ENCODE data around the gene ADARB2.
A peak's percentile ranks its signal among the peaks of the same experiment; 100 is the strongest.
"Not testable (repeated sequence)": the region's sequence is repeated elsewhere in the genome, so short reads cannot be mapped to it uniquely, and the experiment has no call there.

The ADARB2 gene

DNA sequence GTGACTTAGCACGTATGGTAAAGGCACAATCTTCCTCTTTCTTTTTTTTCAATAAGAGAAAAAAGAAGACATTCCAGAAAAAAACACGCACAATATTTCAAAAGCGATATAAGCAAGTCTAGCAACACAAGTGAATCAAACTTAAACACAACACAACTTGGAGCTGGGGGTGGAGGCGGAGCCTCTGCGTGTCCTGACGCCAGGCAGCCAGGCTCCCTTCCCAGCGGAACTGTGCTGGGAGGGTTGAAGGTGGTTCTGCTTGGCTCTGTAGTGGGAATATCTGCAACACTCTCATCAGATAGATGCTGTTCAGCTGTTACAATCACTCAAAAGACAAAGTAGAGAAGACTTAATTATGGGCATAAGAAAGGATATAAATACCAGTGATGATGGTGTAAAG lies 469.8 kb downstream of the ADARB2 start:
- no peak for DNase-seq

DNA sequence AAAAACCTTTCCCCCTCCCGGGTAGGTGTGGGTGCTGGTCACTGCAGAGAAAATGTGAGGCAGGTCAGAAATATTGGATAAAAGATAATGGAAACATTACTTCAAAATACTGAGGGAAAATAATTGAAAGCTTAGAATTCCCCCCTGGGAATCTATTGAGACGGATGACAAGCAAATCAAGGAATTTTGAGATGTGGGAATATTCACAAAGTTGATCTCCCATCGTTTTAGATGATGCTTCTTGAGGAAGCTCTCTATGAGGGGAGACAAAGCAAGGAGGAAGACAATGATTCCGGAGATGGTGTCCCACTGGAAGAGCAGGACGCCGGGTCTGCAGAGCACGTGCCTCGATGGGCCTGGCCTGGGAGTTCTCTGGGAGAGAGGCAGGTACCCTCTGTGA lies 470.2 kb downstream of the ADARB2 start:
- DNase-seq, result no peak

DNA sequence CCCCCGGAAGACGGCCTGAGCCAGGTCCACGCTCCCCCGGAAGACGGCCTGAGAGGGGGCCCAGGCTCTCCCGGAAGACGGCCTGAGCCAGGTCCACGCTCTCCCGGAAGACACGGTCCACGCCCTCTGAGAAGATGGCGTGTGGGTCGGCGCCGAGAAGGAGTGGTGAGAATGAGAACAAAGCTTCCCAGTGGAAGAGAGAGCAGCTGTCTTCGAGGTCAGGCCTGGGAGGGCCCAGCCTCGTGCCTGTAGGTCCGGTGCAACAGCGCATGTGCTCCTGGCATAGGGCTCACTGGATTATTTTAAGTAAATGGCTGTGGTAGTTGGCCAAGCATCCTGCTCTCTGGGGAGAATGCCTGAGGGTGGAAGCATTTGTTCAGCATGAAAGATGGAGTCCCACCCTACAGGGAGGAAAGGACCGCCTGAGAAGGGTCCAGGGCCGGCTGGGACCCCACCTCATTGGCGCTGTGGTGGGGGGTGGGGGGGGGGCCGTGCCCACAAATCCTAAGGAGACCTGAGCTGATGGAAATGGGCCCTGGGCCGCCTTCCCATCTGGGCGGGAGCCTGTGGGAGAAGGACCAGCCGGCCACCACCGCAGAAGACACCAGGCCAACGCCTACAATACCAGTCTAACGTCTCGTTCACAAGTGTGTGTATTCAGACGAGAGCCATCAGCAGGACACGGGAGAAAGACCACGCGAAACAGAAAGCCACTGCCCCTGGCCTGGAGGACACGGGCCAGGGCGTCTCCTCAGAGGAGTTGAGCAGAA lies 471.1 kb downstream of the ADARB2 start:
- DNase-seq, result no peak

DNA sequence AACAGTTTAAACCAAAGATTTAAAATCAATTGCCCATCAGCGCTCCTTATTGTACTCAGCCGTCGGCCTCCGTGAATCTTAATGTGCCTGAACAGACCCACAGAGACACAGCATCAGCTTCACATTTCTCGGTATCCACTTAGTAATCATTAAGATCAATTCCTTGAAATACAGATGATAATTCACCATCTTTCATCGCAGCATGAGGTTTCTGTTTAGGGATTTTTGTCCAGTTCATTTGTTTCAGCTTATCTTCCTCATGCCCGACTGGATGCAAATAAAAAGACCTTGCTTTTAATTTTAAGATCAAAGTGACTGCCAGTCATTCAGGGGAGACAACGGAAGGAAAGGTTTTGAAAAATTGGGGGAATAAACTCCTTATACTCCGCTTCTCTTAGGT lies 473.3 kb downstream of the ADARB2 start:
- no peak for DNase-seq

DNA sequence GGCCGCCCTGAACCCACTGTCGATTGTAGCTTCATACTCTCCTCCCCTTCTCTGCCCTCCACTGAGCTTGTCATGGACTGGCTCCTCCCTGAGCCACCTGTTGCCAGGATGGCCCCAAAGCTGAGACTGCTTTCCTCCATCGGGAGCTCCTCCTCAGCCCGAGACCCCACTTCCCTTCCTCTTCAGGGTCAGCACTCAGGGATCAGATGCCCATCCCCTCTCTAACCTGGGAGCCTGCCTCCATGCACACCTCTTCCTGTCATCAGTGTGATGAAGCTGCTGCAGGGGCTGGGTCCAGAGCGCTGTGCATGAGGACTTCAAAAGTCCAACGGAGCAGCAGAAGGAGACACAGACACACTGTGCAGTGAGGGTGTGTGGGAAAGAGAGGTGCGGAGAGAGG lies 480.1 kb downstream of the ADARB2 start:
- no peak for DNase-seq

DNA sequence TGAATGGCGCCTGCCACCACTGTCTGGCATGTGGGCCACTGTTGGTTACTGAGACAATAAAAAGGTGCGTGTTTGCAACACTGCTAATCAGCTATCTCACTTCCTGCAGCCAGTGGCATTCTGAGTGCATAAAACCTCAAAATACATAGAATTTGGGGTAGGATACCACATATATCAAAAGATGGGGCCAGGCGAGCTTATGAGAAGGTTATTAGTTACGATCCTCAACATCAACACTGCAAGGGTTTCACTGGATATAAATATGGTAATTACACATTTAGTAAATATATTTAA lies 480.9 kb downstream of the ADARB2 start:
- DNase-seq, result no peak

DNA sequence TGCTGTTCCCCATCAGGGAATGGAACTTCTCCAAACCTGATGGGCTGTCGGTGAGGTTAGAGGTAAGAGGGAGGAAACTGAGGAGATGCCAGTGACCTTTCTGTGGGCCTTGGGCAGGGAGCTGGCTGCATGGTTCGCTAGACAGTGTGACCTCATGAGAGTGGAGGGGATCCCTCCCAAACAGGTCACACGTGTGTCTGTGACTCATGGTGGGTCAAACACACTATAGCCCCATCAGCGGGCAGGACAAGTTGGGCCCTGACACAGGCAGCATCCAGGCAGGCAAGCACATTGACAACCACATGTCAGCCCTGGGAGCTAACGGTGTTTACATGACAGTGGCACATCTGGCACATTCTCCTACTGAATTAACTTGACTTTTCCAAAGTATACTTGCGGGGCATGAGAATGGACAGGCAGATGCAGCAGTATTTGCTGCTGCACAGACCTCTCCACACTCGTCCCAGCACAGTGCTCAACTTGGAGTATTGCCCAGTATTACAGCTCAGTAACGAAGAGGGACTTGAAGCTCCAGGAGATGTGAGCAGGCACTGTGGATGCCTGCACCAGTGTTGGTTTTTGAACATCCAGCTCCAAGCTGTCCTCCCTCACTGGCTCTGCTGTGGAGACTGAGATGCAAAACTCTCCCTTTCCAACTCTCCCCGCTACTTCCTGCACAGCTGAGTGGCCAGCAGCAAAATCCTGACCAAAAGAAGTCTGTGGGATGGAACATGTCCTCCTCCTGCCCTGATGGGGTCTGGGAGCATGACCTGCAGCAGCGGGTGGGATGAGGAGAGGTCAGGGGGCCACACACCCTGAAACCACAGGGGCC lies 481.5 kb downstream of the ADARB2 start:
- no peak for DNase-seq

DNA sequence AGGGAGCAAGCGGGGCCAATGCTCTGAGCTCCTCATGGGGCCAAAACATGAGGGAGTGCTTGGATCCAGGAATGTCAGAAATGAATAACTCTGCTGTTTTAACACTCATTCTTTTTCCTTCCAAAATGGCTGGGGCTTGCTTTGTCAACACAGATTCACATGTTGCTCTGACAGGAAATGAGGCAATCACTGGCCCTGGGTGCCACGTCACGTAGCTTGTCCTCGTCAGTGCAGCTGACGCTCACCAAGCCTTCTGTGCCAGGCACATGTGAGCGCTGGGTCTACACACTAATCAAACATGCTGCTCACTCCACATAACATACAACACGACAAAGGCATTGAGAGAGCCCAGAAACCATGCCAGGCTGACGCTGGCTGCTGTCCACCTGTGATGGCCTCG lies 482.2 kb downstream of the ADARB2 start:
- DNase-seq, result no peak

DNA sequence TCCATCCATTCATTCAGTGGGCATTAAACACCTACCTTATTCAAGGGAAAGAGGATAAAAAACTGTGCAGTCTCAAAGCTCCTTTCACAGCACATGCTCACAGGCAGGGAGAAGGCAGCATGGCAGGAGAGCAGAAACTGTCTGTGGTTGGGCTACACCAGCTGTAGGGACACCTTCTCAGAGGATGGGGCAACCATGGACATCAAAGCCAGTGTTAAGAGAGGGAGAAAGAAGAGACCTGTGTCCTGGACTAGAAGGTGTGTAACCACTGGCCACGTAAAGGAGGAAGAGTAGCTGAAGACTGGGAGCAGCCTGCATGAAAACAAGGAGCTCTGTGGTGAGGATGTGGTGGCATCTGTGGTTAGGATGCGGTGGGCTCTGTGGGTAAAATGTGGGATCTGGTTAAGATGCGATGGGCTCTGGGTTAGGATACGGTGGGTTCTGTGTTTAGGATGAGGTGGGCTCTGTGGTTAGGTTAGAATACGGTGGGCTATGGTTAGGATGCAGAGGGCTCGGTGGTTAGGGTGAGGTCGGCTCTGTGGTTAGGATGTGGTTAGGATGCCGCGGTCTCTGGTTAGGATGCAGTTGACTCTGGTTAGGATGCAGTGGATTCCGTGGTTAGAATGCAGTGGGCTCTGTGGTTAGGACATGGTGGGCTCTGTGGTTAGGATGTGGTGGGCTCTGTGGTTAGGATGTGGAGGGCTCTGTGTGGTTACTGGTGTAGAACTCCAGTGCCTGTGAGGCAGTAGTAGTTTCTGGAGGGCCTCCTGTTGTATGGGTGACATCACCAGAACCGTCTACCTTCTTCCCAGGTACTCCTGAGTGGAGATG lies 483.6 kb downstream of the ADARB2 start:
- DNase-seq, result no peak

DNA sequence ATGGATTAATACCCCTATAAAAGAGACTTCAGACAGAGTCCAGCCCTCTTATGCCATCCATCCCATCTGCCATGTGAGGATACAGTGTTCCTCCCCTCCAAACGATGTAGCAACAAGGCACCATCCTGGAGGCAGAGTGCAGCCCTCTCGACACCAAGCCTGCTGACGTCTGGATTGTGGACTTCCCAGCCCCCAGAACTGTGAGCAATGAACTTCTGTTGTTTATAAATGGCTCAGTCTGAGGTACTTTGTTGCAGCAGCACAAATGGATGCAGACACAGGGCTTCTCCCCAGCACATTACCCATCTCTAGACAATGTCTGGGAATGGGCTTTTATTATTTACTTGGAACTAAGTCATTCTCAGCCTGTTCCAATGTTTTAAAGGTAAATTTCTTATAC lies 485.6 kb downstream of the ADARB2 start:
- DNase-seq, result no peak

DNA sequence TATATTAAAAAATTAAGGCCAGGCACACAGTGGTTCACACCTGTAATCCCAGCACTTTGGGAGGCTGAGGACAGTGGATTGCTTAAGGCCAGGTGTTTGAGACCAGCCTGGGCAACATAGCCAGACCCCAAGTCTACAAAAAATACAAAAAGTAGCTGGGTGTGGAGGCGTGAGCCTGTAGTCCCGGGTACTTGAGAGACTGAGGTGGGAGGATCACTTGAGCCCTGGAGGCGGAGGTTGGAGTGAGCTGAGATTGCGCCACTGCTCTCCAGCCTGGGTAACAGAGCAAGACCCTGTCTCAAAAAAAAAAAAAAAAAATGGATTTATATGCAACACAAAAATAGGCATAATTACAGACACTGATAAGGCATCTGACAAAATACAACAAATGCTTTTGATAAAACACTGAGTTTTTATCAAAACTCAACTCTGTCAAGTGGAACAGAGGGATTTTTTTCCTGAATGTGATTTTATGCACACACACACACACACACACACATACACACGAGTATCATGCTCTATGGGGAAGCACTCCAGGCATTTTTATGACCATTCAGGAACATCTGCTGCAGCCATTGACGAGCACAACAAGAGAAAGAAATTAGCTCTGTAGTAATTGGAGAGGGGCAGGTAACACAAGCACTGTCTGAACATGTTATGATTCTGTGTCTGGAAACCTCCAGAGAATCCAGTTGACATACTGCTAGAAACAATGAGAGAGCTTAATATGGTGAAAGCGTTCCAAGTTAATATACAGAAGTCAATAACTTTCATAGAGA lies 488.0 kb downstream of the ADARB2 start:
- peak; percentile 90 for DNase-seq

DNA sequence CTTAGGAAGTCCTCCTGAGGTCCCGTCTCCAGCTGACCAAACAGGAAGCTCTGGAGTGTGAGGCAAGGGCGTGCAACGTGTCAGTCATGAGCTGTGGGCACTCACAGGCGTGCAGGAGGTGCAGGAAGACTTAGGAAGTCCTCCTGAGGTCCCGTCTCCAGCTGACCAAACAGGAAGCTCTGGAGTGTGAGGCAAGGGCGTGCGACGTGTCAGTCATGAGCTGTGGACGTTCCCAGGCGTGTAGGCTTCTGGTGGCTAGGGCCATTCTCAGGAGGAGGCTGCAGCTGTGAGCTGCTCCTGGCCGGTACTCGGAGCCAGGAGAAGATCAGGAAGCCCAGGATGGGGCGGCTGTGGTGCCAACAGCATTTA lies 489.1 kb downstream of the ADARB2 start:
- not testable (repeated sequence) for DNase-seq

DNA sequence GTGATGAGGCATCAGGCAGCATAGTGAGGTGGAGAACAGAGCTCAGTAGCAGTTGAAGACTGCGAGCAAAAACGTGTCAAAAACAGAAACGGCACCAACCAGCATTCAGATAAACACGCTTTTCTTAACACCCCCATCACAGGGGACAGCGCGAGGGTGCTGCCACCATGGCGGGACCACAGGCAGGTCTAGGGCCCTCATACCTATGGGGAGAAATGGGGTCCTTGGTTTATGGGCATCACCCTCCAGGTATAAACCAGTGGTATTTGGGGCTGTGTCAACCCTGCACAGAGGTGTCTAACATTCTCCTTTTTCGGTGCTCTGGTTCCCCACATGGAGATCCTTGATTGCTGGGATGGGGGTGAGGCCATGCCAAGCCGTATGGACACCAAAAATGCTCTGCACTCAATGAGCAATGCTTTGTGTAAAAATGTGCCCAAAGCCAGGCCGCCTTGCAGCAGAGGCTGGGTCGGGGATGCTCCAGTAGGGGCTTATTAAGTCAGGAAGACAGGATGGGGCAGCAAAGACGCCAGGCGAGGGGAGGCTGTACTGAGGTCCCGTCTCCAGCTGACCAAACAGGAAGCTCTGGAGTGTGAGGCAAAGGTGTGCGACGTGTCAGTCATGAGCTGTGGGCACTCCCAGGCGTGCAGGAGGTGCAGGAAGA lies 489.6 kb downstream of the ADARB2 start:
- DNase-seq, result no peak

DNA sequence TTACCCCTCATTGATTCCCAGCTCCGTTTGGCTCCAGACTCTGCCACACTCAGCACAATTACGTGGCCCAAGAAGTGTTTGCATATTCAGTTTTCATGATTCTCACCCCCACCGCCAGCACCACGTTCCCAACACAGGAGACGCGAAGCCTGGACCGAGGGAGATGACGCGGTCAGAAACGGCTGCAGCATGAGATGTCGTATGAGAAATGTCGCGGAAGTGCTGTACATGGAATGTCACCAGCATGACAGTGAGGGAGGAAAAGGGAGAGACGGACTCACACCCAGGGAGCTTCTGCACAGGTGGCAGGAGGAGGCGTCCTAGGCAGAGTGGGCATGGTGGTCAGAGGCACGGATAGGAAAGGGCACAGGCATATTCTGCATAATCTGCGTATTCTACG lies 492.8 kb downstream of the ADARB2 start:
- no peak for DNase-seq

DNA sequence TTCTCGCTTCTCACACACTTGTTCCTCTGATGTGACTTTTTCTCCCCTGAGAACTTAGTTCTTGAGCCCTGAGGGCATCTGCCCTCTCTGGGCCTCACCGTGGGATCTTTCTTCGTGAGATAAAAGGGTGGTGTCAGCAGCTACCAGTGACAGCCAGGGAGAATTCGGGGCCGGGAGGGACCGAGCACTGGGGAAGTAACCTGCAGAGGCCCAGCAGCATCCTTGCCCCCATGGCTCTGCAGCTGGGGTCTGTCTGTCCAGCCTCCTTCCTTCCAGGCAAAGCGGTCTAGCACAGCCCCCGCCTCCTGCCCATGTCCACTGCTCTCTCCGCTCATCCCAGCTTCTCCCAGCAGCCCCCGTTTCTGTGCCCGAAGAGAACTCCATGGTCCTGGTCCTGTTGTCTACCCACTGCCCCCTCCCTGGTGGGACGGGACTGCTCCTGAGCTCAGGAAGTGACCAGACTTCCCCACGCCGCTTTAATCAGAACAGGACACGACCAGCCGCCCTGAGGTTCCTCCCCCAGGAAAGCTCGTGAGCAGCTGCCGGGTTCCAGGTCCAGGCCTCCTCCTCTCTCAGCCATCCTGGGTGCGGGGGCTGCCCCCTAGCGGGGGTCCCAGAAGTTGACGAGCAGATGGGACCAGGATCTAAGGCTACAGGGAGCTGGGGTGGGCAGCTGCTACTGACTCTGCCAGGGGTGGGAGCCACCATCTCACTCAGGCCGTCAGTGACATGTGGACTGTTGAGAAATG lies 493.7 kb downstream of the ADARB2 start:
- DNase-seq, result no peak

DNA sequence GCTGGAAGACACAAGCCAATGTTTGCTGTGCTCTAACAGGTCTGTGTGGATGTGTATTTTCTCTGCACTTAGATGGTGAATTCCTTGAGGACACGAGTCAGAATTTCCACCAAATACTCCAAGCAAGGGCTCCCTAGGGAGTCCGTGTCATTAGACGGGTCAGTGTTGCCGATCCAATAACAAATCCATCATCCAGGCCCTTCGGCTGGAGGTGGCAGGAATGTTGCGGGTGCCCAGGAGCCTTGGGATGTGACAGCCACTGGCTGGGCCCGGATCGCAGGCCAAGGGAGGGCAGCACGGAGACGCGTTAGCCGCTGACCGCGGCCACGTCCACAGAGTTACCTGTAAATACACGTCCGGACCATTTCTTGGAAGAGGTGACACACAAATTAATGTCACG lies 494.4 kb downstream of the ADARB2 start:
- no peak for DNase-seq

DNA sequence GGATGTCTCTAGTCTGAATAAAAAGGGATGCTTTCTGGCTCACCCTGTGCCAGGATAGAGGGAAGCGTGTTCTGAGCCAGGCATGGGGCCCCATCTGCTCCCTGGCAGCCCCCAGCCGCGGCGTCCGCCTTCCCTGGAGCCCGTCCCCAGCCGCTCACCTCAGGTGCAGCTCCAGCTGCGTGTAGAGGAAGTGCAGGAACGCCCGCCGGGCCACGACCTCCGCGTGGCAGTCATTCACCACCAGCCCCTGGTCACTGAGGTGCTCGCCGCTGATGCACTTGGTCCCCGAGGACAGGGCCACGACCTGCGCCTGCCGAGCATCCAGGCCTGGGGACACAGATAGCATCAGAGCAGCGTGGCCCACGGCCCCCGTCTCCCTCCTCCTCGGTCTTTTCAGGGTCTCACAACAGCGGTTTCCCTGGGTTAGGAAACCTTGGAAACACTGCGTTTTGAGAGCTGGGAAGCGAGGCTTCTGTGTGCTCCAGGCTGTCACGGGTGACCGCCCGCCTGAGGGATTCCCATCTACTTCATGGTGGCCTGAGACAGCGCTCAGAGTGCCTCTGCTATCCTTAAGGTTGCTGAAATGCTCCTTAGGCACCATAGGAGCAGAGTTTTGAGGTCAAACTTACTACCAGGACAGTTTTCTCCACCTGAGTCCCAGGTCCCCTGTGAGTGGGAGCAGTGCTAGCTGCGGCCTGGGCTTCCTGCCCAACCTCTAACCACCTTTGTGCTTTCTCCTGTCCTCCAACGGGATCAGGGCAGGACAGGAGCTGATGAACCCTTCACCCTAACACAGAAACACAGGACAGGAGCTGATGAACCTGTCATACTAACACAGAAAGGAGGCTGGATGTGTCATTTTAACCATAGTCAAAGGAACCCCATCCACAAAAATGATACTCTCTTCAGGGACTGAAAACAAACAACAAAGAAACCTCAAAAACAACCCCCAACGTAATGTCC lies 495.1 kb downstream of the ADARB2 start:
- no peak for DNase-seq

DNA sequence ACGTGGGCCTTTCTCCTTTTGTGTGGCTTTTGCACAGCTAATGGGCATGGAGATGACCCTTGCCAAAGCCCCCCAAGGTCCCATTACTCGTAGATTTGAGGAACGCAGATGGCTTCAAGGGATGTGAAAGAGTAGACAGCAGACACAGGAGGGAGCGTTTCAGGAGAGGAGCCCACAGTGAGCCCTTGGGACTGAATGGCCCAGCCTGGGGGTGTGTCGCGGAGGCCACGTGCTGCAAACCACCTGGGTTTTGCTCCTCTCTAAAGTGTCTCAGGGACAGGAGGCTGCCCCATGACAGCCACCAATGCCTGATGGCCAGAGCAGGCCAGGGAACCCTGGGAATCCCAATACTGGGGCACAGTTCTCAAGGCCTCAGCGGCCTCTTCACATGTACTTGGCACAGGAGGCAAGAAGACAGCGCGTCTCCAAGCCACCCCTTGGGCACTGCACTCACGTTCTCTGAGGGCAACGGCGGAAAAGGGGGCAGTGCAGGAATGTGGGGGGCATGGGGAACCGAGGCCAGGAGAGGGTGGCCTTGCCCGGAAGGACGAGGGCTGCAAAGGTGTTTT lies 495.9 kb downstream of the ADARB2 start:
- DNase-seq, result no peak

DNA sequence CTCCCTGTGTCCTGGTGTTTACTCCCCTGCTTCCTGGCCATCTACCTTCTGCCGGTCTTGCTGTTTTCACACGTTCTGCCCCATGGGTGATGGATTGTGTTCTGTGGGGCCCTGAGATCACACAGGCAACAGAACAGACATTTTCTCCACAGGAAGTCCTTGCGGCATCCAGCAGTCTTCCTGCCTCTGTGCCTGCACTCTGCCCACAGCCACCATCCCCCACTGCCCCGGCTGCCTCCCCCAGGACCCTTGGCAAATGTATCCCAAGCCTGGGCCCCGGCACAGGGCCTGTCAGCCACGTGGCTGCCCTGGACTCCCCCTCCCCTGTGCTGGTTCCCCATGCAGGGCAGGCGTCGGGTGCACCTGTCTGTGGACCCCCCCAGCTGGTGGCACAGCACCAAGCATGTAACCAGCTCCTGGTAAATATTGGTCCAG lies 497.0 kb downstream of the ADARB2 start:
- no peak for DNase-seq

DNA sequence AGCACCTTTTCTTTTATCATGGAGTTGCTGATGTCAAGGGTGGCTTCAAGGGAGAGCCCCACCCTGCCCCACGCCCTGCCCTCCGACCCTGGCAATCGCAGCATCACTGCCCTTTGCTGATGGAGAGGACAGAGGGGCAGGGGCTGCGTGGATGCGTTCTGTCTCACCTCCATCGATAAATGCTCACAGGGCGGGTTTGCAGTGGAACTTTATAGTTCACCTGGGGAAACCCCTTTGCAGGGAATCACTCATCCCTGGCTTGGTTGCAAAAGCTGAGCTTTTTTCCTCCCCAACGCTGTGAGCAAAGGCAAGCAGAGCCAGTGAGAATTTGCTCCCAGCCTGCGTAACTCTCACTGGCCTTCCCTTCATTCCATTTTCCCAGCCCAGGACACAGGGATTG lies 504.3 kb downstream of the ADARB2 start:
- no peak for DNase-seq

Measured in NCI-H1105 treated with DMSO at 0.1 percent for 48 hours (cell line).